ENCODE results near the gene RIMOC1. TPM values are rescaled to one million over a fixed set of nuclear protein-coding genes. Genes with fewer than 3 reads are reported as not detected.

RIMOC1 gene
- total RNA-seq, 1 donor = 31.1 TPM

DNA sequence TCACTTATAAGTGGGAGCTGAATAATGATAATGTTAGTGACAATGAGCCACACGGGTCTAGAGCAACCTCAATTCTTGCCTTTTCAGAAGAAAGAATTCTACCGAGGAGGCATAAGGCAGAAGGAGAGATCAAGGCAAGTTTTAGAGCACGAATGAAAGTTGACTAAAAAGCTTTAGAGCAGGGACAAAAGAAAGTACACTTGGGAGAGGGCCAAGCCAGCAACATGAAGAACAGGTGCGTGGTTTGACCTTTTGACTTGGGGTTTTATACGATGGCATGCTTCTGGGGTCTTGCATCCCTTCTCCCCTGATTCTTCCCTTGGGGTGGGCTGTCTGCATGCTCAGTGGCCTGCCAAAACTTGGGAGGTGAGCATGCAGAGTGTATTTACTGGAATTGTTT is 21.4 kb upstream of the RIMOC1 start:
- Histone ChIP-seq H2AFZ (ENCODE audit: low read length) (no peak overlapping the region), H3K79me2 (ENCODE audit: insufficient read depth, low read length) (no peaks in the 10 kb centered on the region), H4K20me1 (ENCODE audit: insufficient read depth, low read length) (no peaks in the 10 kb centered on the region), H3K4me2 (ENCODE audit: insufficient read depth, low read length) (no peak overlapping the region), H3K4me1 (ENCODE audit: insufficient read depth, low read length) (no peaks in the 10 kb centered on the region), H3K36me3 (ENCODE audit: insufficient read depth, low read length) (no peaks in the 10 kb centered on the region), H3K27me3 (ENCODE audit: insufficient read depth, low read length) (no peaks in the 10 kb centered on the region), H3K4me3 (ENCODE audit: insufficient read depth, low read length) (no peak overlapping the region), H3K27ac (ENCODE audit: low read depth, low read length) (no peak overlapping the region), H3K9me3 (ENCODE audit: low read depth, low read length) (no peaks in the 10 kb centered on the region)
- TF ChIP-seq, protein P1, sequence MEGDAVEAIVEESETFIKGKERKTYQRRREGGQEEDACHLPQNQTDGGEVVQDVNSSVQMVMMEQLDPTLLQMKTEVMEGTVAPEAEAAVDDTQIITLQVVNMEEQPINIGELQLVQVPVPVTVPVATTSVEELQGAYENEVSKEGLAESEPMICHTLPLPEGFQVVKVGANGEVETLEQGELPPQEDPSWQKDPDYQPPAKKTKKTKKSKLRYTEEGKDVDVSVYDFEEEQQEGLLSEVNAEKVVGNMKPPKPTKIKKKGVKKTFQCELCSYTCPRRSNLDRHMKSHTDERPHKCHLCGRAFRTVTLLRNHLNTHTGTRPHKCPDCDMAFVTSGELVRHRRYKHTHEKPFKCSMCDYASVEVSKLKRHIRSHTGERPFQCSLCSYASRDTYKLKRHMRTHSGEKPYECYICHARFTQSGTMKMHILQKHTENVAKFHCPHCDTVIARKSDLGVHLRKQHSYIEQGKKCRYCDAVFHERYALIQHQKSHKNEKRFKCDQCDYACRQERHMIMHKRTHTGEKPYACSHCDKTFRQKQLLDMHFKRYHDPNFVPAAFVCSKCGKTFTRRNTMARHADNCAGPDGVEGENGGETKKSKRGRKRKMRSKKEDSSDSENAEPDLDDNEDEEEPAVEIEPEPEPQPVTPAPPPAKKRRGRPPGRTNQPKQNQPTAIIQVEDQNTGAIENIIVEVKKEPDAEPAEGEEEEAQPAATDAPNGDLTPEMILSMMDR (IDR thresholded peaks at IDR 0.05; ENCODE audit: extremely low read depth, low read depth, low read length) = no peak
- no peak for DNase-seq (ENCODE audit: insufficient read length, low spot score, missing footprints)

DNA sequence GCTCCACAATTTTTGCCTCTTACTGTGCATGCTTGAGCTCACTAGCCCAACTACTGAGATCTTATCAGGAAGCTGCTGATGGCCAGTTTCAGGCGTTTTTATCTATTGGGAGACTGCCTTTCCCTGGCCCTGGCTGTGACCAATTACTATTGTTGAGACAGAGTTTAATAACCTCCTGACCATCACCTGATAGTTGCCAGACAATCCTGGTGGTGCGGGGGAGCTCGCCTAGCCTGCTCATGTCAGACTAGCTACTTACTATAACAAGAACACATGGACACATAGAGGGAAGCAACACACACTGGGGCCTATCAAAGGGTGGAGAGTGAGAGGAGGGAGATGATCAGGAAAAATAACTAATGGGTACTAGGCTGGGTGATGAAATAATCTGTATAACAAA is 20.9 kb upstream of the RIMOC1 start:
- TF ChIP-seq, protein P1 (IDR thresholded peaks at IDR 0.05; ENCODE audit: extremely low read depth, low read depth, low read length) = no peak
- H3K27ac ChIP-seq (ENCODE audit: low read depth, low read length) = no peak overlapping the region
- no peak overlapping the region for H3K4me2 ChIP-seq (ENCODE audit: insufficient read depth, low read length)
- no peaks in the 10 kb centered on the region for H3K27me3 ChIP-seq (ENCODE audit: insufficient read depth, low read length)
- H3K9me3 ChIP-seq (ENCODE audit: low read depth, low read length) = no peaks in the 10 kb centered on the region
- DNase-seq (ENCODE audit: insufficient read length, low spot score, missing footprints) = no peak
- H3K4me1 ChIP-seq (ENCODE audit: insufficient read depth, low read length) = no peaks in the 10 kb centered on the region
- H3K79me2 ChIP-seq (ENCODE audit: insufficient read depth, low read length) = no peaks in the 10 kb centered on the region
- H3K4me3 ChIP-seq (ENCODE audit: insufficient read depth, low read length) = no peak overlapping the region
- no peaks in the 10 kb centered on the region for H4K20me1 ChIP-seq (ENCODE audit: insufficient read depth, low read length)
- H2AFZ ChIP-seq (ENCODE audit: low read length) = no peak overlapping the region
- no peaks in the 10 kb centered on the region for H3K36me3 ChIP-seq (ENCODE audit: insufficient read depth, low read length)

DNA sequence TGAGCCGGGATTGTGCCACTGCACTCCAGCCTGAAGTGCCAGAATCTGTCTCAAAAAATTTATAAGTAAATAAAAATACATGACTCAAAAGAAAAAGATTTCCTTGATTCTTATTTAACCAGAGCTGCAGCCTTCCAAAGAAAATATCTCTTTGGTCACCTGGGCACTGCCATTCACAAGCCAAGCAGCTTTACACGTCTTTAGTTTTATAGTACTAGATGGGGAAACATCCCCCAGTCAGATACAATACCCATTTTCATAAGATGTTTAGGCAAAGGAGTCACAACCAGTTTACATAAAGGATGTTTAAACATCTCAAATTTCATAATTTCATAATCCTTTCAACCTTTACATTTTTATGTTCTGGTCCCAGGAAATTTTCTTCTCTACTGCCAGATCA is 20.2 kb upstream of the RIMOC1 start:
- DNase-seq (ENCODE audit: insufficient read length, low spot score, missing footprints) = no peak
- Histone ChIP-seq H3K4me2 (ENCODE audit: insufficient read depth, low read length) (no peak overlapping the region), H3K27me3 (ENCODE audit: insufficient read depth, low read length) (no peaks in the 10 kb centered on the region), H3K9me3 (ENCODE audit: low read depth, low read length) (no peaks in the 10 kb centered on the region), H3K36me3 (ENCODE audit: insufficient read depth, low read length) (no peaks in the 10 kb centered on the region), H3K4me3 (ENCODE audit: insufficient read depth, low read length) (no peak overlapping the region), H4K20me1 (ENCODE audit: insufficient read depth, low read length) (no peaks in the 10 kb centered on the region), H3K4me1 (ENCODE audit: insufficient read depth, low read length) (no peaks in the 10 kb centered on the region), H3K27ac (ENCODE audit: low read depth, low read length) (no peak overlapping the region), H3K79me2 (ENCODE audit: insufficient read depth, low read length) (no peaks in the 10 kb centered on the region), H2AFZ (ENCODE audit: low read length) (no peak overlapping the region)
- TF ChIP-seq, protein P1 (IDR thresholded peaks at IDR 0.05; ENCODE audit: extremely low read depth, low read depth, low read length) = no peak

DNA sequence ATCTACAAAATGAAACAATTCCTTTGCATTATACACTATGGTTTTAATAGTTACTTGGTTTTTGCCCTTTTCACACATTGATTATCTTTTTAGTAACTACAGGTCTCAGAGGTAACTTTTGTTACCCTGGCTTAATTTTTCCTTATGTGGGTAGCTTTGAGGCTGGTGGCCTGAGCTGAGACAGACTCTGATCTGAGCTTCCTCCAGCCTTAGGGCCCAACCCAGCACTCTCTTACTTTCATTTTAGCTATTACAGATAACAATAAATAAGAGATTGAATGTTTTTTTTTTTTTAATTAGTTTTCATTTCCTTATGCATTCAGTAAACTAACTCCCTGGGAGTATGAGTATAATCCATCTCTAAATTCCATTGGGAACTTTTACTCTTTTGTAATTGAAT is 18.9 kb upstream of the RIMOC1 start:
- H2AFZ ChIP-seq (ENCODE audit: low read length) = no peak overlapping the region
- TF ChIP-seq, protein P1 (IDR thresholded peaks at IDR 0.05; ENCODE audit: extremely low read depth, low read depth, low read length) = no peak
- no peaks in the 10 kb centered on the region for H3K4me1 ChIP-seq (ENCODE audit: insufficient read depth, low read length)
- H3K4me2 ChIP-seq (ENCODE audit: insufficient read depth, low read length) = no peak overlapping the region
- H3K79me2 ChIP-seq (ENCODE audit: insufficient read depth, low read length) = no peaks in the 10 kb centered on the region
- H4K20me1 ChIP-seq (ENCODE audit: insufficient read depth, low read length) = no peaks in the 10 kb centered on the region
- no peak overlapping the region for H3K27ac ChIP-seq (ENCODE audit: low read depth, low read length)
- no peak overlapping the region for H3K4me3 ChIP-seq (ENCODE audit: insufficient read depth, low read length)
- no peaks in the 10 kb centered on the region for H3K36me3 ChIP-seq (ENCODE audit: insufficient read depth, low read length)
- H3K9me3 ChIP-seq (ENCODE audit: low read depth, low read length) = no peaks in the 10 kb centered on the region
- H3K27me3 ChIP-seq (ENCODE audit: insufficient read depth, low read length) = no peaks in the 10 kb centered on the region
- no peak for DNase-seq (ENCODE audit: insufficient read length, low spot score, missing footprints)

Measured in osteoblast (primary cell).